Measurements from ENCODE around the gene NOSTRIN.
"Not testable (repeated sequence)": the region's sequence is repeated elsewhere in the genome, so short reads cannot be mapped to it uniquely, and the experiment has no call there.

DNA sequence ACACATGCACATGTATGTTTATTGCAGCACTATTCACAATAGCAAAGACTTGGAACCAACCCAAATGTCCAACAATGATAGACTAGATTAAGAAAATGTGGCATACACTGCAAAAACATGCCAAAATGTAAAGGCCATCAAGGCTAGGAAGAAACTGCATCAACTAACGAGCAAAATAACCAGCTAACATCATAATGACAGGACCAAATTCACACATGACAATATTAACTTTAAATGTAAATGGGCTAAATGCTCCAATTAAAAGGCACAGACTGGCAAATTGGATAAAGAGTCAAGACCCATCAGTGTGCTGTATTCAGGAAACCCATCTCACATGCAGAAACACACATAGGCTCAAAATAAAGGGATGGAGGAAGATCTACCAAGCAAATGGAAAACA, 64.7 kb downstream of the NOSTRIN start:
- not testable (repeated sequence) for TF ChIP-seq YY1, RAD21 (IDR thresholded peaks at IDR 0.05)
- TF ChIP-seq, protein P1, sequence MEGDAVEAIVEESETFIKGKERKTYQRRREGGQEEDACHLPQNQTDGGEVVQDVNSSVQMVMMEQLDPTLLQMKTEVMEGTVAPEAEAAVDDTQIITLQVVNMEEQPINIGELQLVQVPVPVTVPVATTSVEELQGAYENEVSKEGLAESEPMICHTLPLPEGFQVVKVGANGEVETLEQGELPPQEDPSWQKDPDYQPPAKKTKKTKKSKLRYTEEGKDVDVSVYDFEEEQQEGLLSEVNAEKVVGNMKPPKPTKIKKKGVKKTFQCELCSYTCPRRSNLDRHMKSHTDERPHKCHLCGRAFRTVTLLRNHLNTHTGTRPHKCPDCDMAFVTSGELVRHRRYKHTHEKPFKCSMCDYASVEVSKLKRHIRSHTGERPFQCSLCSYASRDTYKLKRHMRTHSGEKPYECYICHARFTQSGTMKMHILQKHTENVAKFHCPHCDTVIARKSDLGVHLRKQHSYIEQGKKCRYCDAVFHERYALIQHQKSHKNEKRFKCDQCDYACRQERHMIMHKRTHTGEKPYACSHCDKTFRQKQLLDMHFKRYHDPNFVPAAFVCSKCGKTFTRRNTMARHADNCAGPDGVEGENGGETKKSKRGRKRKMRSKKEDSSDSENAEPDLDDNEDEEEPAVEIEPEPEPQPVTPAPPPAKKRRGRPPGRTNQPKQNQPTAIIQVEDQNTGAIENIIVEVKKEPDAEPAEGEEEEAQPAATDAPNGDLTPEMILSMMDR (IDR thresholded peaks at IDR 0.05; ENCODE audit: low read depth, low read length, missing input control): not testable (repeated sequence)
- TF ChIP-seq, protein P2, sequence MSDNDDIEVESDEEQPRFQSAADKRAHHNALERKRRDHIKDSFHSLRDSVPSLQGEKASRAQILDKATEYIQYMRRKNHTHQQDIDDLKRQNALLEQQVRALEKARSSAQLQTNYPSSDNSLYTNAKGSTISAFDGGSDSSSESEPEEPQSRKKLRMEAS (IDR thresholded peaks at IDR 0.05): not testable (repeated sequence)

Measured in liver (tissue), 3 donors.